ENCODE results near the gene KRTDAP. TPM values are rescaled to one million over a fixed set of nuclear protein-coding genes. Genes with fewer than 3 reads are reported as not detected.
A peak's percentile ranks its signal among the peaks of the same experiment; 100 is the strongest.

Gene KRTDAP
- total and polyA plus RNA-seq, 10 of the 15 experiments (the other 5 are each of a cell fraction or from before 2014, with no cell fraction given), result 0.23 TPM; not detected in 9

DNA sequence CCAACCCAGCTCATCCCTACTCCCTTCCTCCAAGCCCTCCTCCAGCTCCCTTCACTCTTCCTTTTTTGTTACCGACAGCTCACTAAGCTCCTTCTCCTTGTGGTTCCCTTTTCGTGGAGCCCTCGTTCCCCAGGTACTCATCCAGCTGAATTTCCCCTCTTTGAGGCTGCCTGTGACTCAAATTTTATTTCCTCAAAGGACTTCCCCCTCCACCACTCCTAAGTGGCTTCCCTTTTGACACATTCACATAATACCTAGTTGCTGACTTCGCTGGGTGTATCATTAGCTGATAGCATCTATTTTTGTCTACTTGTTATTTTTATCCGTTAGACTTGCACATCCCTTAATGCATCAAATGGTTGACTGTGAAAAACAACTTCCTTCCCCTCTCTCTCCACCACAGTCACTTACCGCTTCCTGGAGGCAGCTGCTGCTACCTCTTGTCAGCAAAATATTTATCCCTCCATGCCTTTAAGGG lies 27.7 kb downstream of the KRTDAP start (continued):
- peak; percentile 100 for TF ChIP-seq IKZF2 (IDR thresholded peaks at IDR 0.05)
- peak; percentile 50; the same call in 2 of the 3 replicates for TF ChIP-seq POU2F2 (IDR thresholded peaks at IDR 0.05; ENCODE audit: borderline replicate concordance, low read depth, low read length)
- TF ChIP-seq ZNF207 (IDR thresholded peaks at IDR 0.05; ENCODE audit: borderline replicate concordance), result no peak
- no peak for TF ChIP-seq NFXL1 (IDR thresholded peaks at IDR 0.05; ENCODE audit: borderline replicate concordance)
- TF ChIP-seq GATAD2B (conservative IDR thresholded peaks at IDR 0.05; ENCODE audit: low read depth), result peak; percentile 94
- no peak for TF ChIP-seq KDM1A (IDR thresholded peaks at IDR 0.05; ENCODE audit: borderline replicate concordance)
- peak; percentile 93 for TF ChIP-seq TBL1XR1 (IDR thresholded peaks at IDR 0.05; ENCODE audit: low read depth, low read length)
- peak; percentile 95 for TF ChIP-seq MTA3 (IDR thresholded peaks at IDR 0.05; ENCODE audit: borderline replicate concordance, low read length)
- TF ChIP-seq SKIL (IDR thresholded peaks at IDR 0.05; ENCODE audit: low read depth, poor library complexity, severe bottlenecking), result peak; percentile 90
- no peak for TF ChIP-seq RBBP5 (conservative IDR thresholded peaks at IDR 0.05)
- peak; percentile 99 for TF ChIP-seq MEF2A (IDR thresholded peaks at IDR 0.05; ENCODE audit: insufficient read depth, low read depth, low read length)
- peak; percentile 99 for TF ChIP-seq RELB (IDR thresholded peaks at IDR 0.05; ENCODE audit: low read depth)
- TF ChIP-seq FOS (IDR thresholded peaks at IDR 0.05; ENCODE audit: borderline replicate concordance, extremely low read depth, insufficient read length), result no peak
- TF ChIP-seq CEBPB (IDR thresholded peaks at IDR 0.05; ENCODE audit: borderline replicate concordance in 1 of 2, low read depth in 2 of 2, low read length in 2 of 2), result 0 out of 4 replicates have a peak, but pooled peaks of 1 of the 2 experiments have one; percentile 41
- 0 out of 2 replicates have a peak, but pooled peaks have one; percentile 35 for TF ChIP-seq RAD51 (IDR thresholded peaks at IDR 0.05)
- TF ChIP-seq BRCA1 (IDR thresholded peaks at IDR 0.05; ENCODE audit: low read depth, low read length), result no peak
- TF ChIP-seq E4F1 (IDR thresholded peaks at IDR 0.05; ENCODE audit: borderline replicate concordance, partially characterized antibody), result peak; percentile 11
- no peak for TF ChIP-seq USF2 (IDR thresholded peaks at IDR 0.05; ENCODE audit: borderline replicate concordance, low read depth, low read length)
- TF ChIP-seq CHD1 (IDR thresholded peaks at IDR 0.05; ENCODE audit: low read depth, low read length), result no peak
- TF ChIP-seq TARDBP (IDR thresholded peaks at IDR 0.05; ENCODE audit: borderline replicate concordance), result no peak
- TF ChIP-seq BCLAF1 (IDR thresholded peaks at IDR 0.05), result no peak

Data from GM12878 (cell line).